ENCODE measurements around the gene RITA1.
A peak's percentile ranks its signal among the peaks of the same experiment; 100 is the strongest.

The RITA1 gene

DNA sequence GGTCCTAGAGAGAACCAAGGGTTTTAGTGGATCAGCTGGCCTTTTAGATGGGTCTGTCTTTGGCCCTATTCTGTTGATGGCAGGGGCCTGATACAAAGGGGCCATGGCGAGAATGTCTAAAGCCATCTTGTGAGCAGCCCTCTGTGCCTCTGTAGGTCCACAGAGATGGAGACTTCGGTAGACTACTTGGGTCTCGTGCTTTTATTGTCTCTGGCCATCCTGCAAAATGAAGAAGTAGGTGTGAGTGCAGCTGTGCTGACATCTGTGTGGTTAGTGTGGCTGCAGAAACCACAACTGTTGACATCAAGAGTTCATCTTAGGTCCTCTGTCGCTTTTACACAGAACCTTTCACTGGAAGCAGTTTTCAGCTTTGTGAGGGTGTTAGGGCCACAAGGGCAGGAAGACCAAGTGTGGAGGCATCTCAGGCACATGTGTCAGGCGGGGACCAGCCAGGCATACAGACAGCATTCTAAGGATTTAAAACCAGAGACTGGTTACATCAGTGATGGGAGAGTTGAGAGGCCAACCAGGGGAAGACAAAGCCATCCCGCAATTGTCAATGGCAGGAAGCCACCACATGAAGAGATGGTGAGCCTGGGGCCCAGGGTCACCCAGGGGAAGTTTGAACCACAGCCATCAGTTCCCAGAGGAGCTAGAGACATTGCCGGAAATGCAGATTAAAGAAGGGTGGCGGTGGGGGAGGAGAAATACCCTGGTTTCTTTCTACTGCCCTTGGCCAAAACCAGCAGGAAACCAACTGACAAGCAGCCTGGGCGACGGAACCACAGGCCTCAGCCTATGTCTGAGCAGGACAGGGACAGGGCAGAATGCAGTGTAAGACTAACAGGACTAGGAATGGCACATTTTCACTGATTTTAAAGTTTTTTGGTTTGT is 22.8 kb downstream of the RITA1 start:
- peaks cover 2% of the 10 kb centered on the region for H3K36me3 Mint-ChIP-seq
- H3K27me3 Mint-ChIP-seq, result no peaks in the 10 kb centered on the region
- H3K9me3 Mint-ChIP-seq, result no peaks in the 10 kb centered on the region
- peak overlapping the region; percentile 92 for H3K27ac Mint-ChIP-seq
- DNase-seq, result peak; percentile 78
- H3K4me3 Mint-ChIP-seq, result peak overlapping the region; percentile 40
- peaks cover 59% of the 10 kb centered on the region for H3K4me1 Mint-ChIP-seq
- CTCF ChIA-PET, result interaction anchor here (0.9 to 2.2 kb wide), 6 partner anchors 11 to 217 kb away, joined by 3 to 11 read pairs (median 5); no protein-coding TSS in a partner anchor

DNA sequence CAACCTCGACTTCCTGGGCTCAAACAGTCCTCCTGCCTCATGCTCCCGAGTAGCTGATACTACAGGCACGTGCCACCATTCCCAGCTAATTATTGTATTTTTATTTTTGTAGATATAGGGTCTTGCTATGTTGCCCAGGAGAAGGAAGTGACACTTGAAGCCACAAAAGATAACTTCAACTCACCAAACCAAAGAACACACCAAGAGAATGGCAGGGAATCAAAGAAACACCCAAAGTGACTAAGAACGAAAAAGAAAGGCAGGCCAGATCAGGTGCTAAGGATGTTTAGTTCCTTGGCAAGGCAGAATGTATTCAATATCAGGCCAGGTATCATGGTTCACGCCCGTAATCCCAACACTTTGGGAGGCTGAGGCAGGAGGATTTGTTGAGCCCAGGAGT is 25.6 kb downstream of the RITA1 start:
- peaks cover 73% of the 10 kb centered on the region for H3K4me1 Mint-ChIP-seq
- CTCF ChIA-PET, result interaction anchor here (0.5 to 1.5 kb wide), 2 partner anchors 14 to 37 kb away, joined by 3 to 4 read pairs; no protein-coding TSS in a partner anchor
- H3K4me3 Mint-ChIP-seq, result no peak overlapping the region

DNA sequence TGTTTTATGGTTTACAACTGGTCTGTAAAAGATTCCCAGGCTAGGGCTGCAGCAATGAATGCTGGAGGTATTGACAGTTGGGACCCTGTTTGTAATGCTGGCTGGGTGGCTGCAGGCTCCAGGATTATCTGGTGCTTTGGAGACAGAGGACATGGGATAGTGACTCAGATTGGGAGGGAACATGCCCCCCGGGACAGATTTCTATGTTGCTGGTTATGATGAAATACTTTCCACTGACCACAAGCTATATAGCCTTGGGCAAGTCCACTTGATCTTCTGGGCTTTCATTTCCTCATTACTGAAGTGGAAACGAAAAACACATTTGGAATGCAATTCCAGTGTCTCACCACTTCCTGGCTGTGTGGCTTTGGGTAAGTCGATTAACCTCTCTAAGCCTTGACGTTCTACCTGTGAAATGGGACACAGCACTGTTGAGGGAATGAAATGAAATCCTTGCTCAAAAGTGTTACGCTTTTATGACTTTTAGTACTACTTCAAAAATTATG is 29.4 kb downstream of the RITA1 start:
- no peaks in the 10 kb centered on the region for H3K9me3 Mint-ChIP-seq
- H3K4me3 Mint-ChIP-seq, result no peak overlapping the region
- peak; percentile 35 for DNase-seq
- peaks cover 50% of the 10 kb centered on the region for H3K4me1 Mint-ChIP-seq
- CTCF ChIA-PET, result no interaction called here
- no peaks in the 10 kb centered on the region for H3K27me3 Mint-ChIP-seq
- no peak overlapping the region for H3K27ac Mint-ChIP-seq
- peaks cover 2% of the 10 kb centered on the region for H3K36me3 Mint-ChIP-seq

More for the DNA sequence above, 25.6 kb downstream of the RITA1 start:
- H3K36me3 Mint-ChIP-seq, result peaks cover 2% of the 10 kb centered on the region
- no peak for DNase-seq
- peak overlapping the region; percentile 66 for H3K27ac Mint-ChIP-seq
- H3K27me3 Mint-ChIP-seq, result no peaks in the 10 kb centered on the region
- H3K9me3 Mint-ChIP-seq, result no peaks in the 10 kb centered on the region

DNA sequence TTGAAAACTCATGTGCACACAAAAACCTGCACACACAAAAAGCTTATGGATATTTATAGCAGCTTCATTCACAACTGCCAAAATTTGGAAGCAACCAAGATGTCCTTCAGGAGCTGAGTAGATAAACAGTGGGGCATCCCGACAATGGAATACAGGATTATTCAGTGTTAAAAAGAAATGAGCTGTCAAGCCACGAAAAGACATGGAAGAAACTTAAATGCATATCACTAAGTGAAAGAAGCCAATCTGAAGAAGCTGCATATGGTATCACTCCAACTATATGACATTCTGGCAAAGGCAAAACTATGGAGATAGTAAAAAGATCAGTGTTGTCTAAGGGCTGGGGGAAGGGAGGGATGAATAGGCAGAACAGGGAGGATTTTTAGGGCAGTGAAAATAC is 30.5 kb downstream of the RITA1 start:
- Mint-ChIP-seq H3K9me3 (no peaks in the 10 kb centered on the region), H3K36me3 (no peaks in the 10 kb centered on the region), H3K27me3 (no peaks in the 10 kb centered on the region), H3K4me3 (no peak overlapping the region), H3K4me1 (peaks cover 47% of the 10 kb centered on the region), H3K27ac (peak overlapping the region; percentile 9)
- CTCF ChIA-PET, result no interaction called here
- no peak for DNase-seq

DNA sequence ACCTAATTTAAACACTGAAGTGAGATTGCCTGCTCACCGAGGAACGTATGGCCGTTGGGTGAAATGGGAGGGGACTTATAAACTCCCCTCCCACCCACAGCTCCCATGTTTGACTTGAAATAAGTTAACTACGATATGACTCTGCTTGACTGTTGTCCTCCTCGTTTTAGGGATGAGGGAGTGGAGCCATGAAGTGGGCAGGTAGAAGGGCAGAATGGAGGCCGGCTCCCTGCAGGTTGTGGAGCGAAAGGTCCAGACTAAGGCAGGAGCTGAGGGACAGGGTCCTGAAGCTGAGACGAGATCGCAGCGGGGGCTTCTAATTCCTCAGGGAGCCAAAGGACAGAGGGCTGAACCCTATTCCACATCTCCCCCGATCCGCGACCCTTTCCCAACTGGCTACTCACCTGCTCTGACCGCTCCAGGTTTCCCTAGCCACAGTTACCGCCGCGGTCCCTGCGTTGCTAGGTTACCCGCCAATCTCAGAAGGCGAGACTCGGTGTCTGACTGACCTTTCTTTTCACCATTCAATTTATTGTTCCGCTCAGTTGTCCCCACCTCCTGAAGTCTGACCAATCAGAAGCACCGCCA is 35.2 kb downstream of the RITA1 start:
- Mint-ChIP-seq H3K27ac (peak overlapping the region; percentile 84), H3K4me3 (peak overlapping the region; percentile 86), H3K9me3 (no peaks in the 10 kb centered on the region), H3K27me3 (no peaks in the 10 kb centered on the region), H3K4me1 (peaks cover 48% of the 10 kb centered on the region), H3K36me3 (no peaks in the 10 kb centered on the region)
- CTCF ChIA-PET, result interaction anchor here (1.0 to 4.0 kb wide), 3 partner anchors 9 to 205 kb away, joined by 3 to 20 read pairs (median 4); no protein-coding TSS in a partner anchor
- DNase-seq, result no peak

DNA sequence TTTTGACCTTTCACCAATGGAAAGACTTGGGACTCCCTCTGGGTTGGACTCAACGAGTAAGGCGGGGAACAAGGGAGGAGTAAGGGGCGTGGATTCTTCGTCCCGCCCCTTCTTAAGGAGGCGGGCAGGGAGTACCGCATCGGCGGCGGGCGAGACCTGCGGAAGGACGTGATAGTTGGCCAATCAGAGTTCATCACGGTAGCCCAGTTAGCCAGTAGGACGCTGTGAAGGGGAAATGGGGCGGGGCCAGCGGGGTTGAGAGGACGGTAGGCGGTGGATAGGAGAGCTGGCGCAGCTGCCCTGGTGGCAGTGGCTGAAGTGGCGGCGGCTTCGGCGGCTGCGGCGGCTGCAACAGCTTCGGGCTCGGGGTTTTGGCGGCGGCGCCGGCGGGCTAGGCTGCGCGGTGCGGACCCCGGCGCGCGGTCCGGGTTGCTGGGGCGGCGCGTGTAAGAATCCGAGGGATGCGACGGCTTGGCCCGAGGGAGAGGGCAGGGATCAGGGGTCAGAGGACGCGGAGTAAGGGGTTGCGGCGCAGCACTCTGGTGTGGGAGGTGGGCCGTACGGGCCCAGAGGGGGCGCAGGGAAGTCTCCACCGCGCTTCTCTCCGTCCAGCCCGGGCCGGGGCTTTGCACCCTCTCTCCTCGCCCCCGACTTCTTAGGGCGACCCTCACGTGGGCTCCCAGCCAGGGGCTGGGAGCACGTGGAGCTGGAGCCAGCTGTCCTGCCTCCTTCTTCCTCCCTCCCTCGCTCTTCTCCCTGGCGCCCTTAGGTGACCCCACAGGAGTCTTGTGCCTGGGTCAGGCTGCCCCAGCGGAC is 35.9 kb downstream of the RITA1 start, which contains the start of gene TPCN1:
TSS of gene TPCN1 (plus strand) at position 284 of the 816 bp plus-strand sequence. CDS start 5,389 bp downstream, outside the sequence.
- Mint-ChIP-seq H3K4me3 (peak within 1 kb of the TSS; percentile 86), H3K27me3 (no peaks in the 10 kb centered on the region), H3K27ac (peak within 1 kb of the TSS; percentile 89), H3K4me1 (peaks cover 43% of the 10 kb centered on the region), H3K9me3 (no peaks in the 10 kb centered on the region), H3K36me3 (no peaks in the 10 kb centered on the region)
- CTCF ChIA-PET, result interaction anchor here (1.0 to 4.0 kb wide), 4 partner anchors 9 to 204 kb away, joined by 3 to 20 read pairs (median 4); no protein-coding TSS in a partner anchor
- DNase-seq, result peak; percentile 100

DNA sequence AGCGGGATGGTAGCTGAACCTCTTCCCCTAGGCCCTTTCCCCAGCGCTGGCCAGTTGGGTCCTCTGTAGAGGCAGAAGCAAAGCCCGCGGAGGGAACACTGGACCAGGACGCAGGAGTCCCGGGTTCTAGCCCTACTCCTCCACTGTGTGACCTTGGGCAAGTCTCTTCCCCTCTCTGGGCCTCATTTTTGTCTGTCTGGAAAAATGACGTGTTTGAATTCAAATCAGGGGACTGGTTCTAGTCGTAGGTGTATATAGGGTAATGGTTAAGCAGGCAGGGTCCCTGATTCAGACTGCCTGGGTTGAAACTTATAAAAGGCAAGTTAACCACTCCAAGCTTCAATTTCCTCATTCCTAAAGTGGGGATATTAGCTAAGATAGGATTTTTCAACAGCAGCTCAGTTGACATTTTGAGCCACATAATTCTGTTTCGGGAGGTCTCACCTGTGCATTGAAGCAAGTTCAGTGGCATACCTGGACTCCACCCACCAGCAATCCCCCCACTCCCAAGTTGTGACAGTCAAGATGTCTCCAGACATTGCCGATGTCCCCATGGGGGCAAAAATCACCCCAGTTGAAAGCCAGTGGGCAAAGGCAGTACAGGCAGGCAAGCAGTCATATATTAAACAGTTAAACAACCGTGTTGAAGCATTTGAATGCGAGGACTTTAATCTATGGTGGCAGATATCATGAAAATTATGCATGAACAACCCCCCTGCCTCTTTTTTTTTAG is 36.6 kb downstream of the RITA1 start:
- CTCF ChIA-PET, result interaction anchor here (1.2 to 4.0 kb wide), 3 partner anchors 11 to 203 kb away, joined by 4 to 20 read pairs (median 4); no protein-coding TSS in a partner anchor
- H3K4me3 Mint-ChIP-seq, result peak overlapping the region; percentile 86
- H3K36me3 Mint-ChIP-seq, result peaks cover under 1% of the 10 kb centered on the region
- no peaks in the 10 kb centered on the region for H3K9me3 Mint-ChIP-seq
- H3K4me1 Mint-ChIP-seq, result peaks cover 38% of the 10 kb centered on the region
- no peak for DNase-seq
- peak overlapping the region; percentile 89 for H3K27ac Mint-ChIP-seq
- H3K27me3 Mint-ChIP-seq, result no peaks in the 10 kb centered on the region

DNA sequence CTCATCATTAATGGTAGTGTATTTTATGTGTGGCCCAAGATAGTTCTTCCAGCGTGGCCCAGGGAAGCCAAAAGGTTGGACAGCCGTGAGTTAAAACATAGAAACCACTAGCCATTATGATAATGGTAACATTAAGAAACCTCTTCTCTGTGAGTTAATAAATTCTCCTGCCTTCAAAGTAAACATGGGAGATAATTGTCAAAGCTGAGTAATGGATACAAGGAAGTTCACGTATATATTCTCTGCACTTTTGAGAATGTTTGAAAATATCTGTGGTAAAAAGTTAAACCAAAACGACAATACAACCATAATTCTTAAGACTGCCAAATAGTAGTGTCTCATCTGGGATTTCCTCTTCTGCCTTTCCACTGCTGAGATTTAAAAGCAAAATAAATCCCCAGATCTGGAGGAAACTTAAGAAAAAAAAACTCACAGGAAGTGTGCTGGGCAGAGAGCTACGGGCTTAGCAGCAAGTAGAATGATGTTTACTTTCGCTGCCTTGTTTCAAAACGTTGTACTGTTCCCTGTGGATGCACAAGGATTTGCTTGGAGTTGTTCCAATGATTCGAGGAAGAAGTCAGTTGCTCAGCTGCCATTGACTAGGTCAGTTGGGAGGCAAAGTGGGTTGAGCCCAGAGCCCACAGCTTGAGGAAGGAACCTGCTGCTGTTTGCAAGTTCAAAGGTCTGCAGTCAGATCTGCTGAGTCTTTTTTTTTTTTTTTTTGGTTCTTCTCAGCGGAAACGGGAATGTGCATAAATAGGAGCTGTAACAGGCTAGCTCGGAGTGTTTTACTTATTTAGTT is 37.4 kb downstream of the RITA1 start:
- peaks cover 7% of the 10 kb centered on the region for H3K36me3 Mint-ChIP-seq
- H3K4me1 Mint-ChIP-seq, result peaks cover 35% of the 10 kb centered on the region
- no peaks in the 10 kb centered on the region for H3K27me3 Mint-ChIP-seq
- DNase-seq, result peak; percentile 37
- peak overlapping the region; percentile 86 for H3K4me3 Mint-ChIP-seq
- peak overlapping the region; percentile 89 for H3K27ac Mint-ChIP-seq
- no peaks in the 10 kb centered on the region for H3K9me3 Mint-ChIP-seq
- CTCF ChIA-PET, result interaction anchor here (0.6 to 4.0 kb wide), 6 partner anchors 10 to 118 kb away, joined by 3 to 20 read pairs (median 3); no protein-coding TSS in a partner anchor

DNA sequence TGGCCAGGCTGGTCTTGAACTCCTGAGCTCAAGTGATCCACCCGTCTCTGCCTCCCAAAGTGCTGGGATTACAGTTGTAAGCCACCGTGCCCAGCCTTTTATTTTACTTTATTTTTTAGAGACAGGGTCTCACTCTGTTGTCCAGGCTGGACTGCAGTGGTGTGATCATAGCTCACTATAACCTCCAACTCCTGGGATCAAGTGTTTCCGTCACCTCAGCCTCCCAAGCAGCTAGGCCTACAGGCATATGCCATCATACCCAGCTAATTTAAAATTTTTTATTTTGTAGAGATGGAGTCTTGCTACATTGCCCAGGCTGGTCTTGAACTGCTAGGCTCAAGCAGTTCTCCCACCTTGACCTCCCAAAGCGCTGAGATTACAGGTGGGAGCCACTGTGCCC is 39.4 kb downstream of the RITA1 start:
- Mint-ChIP-seq H3K27me3 (no peaks in the 10 kb centered on the region), H3K4me3 (no peak overlapping the region), H3K9me3 (no peaks in the 10 kb centered on the region), H3K36me3 (peaks cover 11% of the 10 kb centered on the region), H3K27ac (no peak overlapping the region), H3K4me1 (peaks cover 54% of the 10 kb centered on the region)
- CTCF ChIA-PET, result interaction anchor here (1.3 to 2.8 kb wide), 2 partner anchors 12 to 27 kb away, joined by 3 to 7 read pairs; no protein-coding TSS in a partner anchor
- DNase-seq, result no peak

DNA sequence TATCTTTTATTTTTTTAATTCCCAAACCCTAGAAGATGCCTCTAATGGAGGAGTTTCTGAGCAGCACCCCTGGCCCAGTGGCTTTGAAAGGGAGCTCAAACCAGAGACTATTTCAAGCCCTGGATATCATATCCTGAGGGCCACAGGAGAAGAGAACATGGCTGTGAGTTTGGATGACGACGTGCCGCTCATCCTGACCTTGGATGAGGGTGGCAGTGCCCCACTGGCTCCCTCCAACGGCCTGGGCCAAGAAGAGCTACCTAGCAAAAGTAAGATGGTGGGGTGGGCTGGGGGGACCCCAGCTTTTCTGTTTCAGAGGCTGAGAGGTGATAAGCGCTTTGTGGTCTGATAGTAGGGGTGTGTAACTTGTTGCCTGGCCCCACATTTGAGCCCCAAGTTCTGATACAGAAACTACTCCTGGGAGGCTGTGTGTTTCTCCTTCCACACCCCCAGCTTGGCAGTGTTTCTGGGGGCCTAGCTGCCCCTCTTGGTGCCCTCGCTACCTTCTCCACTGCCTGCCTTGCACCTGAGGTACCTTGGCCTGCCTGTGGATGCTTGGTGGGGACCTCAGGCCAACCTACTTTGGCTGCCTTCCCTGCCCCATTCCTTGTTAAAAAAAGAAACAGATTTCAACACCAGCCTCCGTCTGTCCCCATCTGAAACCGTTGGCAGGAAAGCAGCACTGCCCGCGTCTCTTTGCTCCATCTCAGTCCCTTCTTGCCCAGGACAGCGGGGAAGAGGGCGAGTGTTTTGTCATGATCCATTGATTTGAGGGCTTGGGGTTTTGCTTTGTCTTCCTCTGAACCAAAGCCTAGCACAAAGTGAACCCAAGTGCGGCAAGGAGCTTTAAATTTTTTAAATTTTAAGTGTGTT is 41.4 kb downstream of the RITA1 start:
- peaks cover 20% of the 10 kb centered on the region for H3K36me3 Mint-ChIP-seq
- H3K4me1 Mint-ChIP-seq, result peaks cover 62% of the 10 kb centered on the region
- no peak overlapping the region for H3K27ac Mint-ChIP-seq
- CTCF ChIA-PET, result interaction anchor here (2.8 kb wide), 1 partner anchor 10 kb away, joined by 7 read pairs; no protein-coding TSS in a partner anchor
- no peaks in the 10 kb centered on the region for H3K9me3 Mint-ChIP-seq
- H3K4me3 Mint-ChIP-seq, result no peak overlapping the region
- H3K27me3 Mint-ChIP-seq, result no peaks in the 10 kb centered on the region
- DNase-seq, result no peak

DNA sequence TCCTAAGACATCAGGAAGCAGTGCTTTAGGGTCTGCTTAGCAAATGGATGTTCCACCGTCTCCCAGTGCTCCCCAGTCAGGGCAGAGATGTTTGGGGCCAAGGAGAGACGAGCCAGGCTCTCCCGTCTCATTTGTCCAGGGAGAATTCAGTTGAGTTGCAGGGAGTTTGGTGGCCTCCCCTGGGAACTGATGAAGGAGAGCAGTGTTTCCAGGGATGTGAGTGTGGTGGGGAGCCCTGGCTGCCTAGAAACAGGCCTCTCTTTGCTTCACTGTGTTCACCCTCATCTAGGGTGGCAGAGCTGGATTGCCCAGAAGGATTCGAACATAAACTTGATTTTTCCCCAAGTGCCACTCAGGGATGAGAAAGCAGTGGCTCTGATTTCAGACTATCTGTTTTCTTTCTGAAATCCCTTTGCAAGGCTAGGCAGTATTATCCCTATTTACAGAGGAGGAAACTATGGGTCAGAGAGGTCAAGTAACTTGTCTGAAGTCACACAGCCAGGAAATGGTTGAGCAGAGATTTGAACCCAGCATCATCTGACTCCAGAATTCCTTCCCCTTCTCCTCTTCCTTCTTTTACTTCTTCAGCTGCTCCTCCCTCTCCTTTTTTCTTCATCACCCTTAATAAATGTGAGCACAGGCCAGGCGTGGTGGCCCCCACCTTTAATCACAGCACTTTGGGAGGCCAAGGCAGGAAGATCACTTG is 42.3 kb downstream of the RITA1 start:
- Mint-ChIP-seq H3K4me1 (peaks cover 62% of the 10 kb centered on the region), H3K27ac (no peak overlapping the region), H3K4me3 (no peak overlapping the region), H3K27me3 (no peaks in the 10 kb centered on the region), H3K9me3 (no peaks in the 10 kb centered on the region), H3K36me3 (peaks cover 20% of the 10 kb centered on the region)
- DNase-seq, result no peak
- CTCF ChIA-PET, result interaction anchor here (2.8 kb wide), 1 partner anchor 9 kb away, joined by 7 read pairs; no protein-coding TSS in a partner anchor
